Endothelial cell of umbilical vein (primary cell): ENCODE measurements around the gene RPL22L1. TPM values are rescaled to one million over a fixed set of nuclear protein-coding genes. Genes with fewer than 3 reads are reported as not detected.
A peak's percentile ranks its signal among the peaks of the same experiment; 100 is the strongest.

Source experiments
- BruUV-seq: library from RNA; stranded (reverse); fragments of 400-500 nt; replicated peaks from 2 replicates; lab custom pipeline; 2021; lab: Mats Ljungman, UMichigan
- CTCF ChIA-PET: fragments of 300-600, 350-600 bp; sonication (Branson Sonifier 250); formaldehyde crosslinking; loops from one replicate; lab custom pipeline; 2021; ENCODE audit warnings: antibody characterized with exemption, inconsistent platforms; lab: Charles Lee
- POLR2A ChIA-PET: fragments of 300-600, 350-600 bp; sonication (Branson Sonifier 250); formaldehyde crosslinking; loops from one replicate; lab custom pipeline; 2021; ENCODE audit warnings: antibody characterized with exemption, inconsistent platforms; lab: Charles Lee
- DNase-seq: peaks from one replicate; pipeline ENCODE4 v3.0.0-alpha.2; 2011; ENCODE audit warnings: low read depth, low spot score
- FAIRE-seq: peaks from 2 replicates; lab custom pipeline; 2011; peaks lifted over from hg19 to GRCh38; lab: Jason Lieb, UNC
- H2AFZ ChIP-seq: 2 replicates; pipeline ENCODE4 v1.6.0; 2012; ENCODE audit warnings: low read depth, low read length, control low read depth, inconsistent platforms
- H3K27ac ChIP-seq: 2 replicates; pipeline ENCODE4 v1.5.1; 2011; ENCODE audit warnings: low read depth, mild to moderate bottlenecking, control low read depth, low read length, moderate library complexity; ENCODE audit not compliant: insufficient read depth
- H3K27me3 ChIP-seq, 2 experiments: 2 replicates each; pipeline versions ENCODE4 v1.6.0 to v1.6.1; 2011; ENCODE audit warnings: low read length in 2 of 2, mixed read lengths in 1 of 2; ENCODE audit not compliant: control insufficient read depth in 2 of 2, insufficient read depth in 2 of 2
- H3K36me3 ChIP-seq, 2 experiments: 2 replicates in 1 of 2; 3 replicates in 1 of 2; pipeline ENCODE4 v1.5.1; 2011; ENCODE audit warnings: low read length in 2 of 2, mild to moderate bottlenecking in 1 of 2, moderate library complexity in 1 of 2; ENCODE audit not compliant: control insufficient read depth in 2 of 2, insufficient read depth in 2 of 2; ENCODE audit errors: extremely low read depth in 1 of 2
- H3K4me1 ChIP-seq: 3 replicates; pipeline ENCODE4 v1.5.1; 2011; ENCODE audit warnings: mild to moderate bottlenecking, low read length; ENCODE audit not compliant: control insufficient read depth, insufficient read depth; ENCODE audit errors: extremely low read depth
- H3K4me2 ChIP-seq: 2 replicates; pipeline ENCODE4 v1.6.1; 2011; ENCODE audit warnings: low read length, control low read depth, mixed read lengths; ENCODE audit not compliant: insufficient read depth
- H3K4me3 ChIP-seq, 3 experiments: fragments of 200-600 bp in 1 of 3; sonication (generic), shearing (Covaris generic) in 1 of 3; replicated peaks in 1 of 3; 2 replicates each; pipeline ENCODE4 v1.5.1; 2011 to 2016; ENCODE audit warnings: control low read depth in 3 of 3, low read length in 3 of 3, mild to moderate bottlenecking in 2 of 3, inconsistent platforms in 1 of 3, low read depth in 1 of 3, moderate library complexity in 1 of 3; ENCODE audit not compliant: insufficient read depth in 1 of 3
- H3K79me2 ChIP-seq: 2 replicates; pipeline ENCODE4 v1.6.0; 2012; ENCODE audit warnings: low read length, inconsistent platforms; ENCODE audit not compliant: control insufficient read depth, insufficient read depth
- H3K9ac ChIP-seq: replicated peaks from 2 replicates; pipeline ENCODE3; 2011; ENCODE audit warnings: low read length, control low read depth; ENCODE audit not compliant: insufficient read depth; ENCODE audit errors: extremely low read depth
- H3K9me1 ChIP-seq: replicated peaks from 3 replicates; pipeline ENCODE4 v1.6.0; 2011; ENCODE audit warnings: mild to moderate bottlenecking, low read length; ENCODE audit not compliant: control insufficient read depth, insufficient read depth; ENCODE audit errors: extremely low read depth
- H3K9me3 ChIP-seq: replicated peaks from 2 replicates; pipeline ENCODE4 v1.5.1; 2012; ENCODE audit warnings: low read length, inconsistent platforms; ENCODE audit not compliant: control insufficient read depth, insufficient read depth
- H4K20me1 ChIP-seq: replicated peaks from 2 replicates; pipeline ENCODE3; 2011; ENCODE audit warnings: mild to moderate bottlenecking, low read length; ENCODE audit not compliant: control insufficient read depth, insufficient read depth; ENCODE audit errors: extremely low read depth
- JUN ChIP-seq: IDR thresholded peaks from 2 replicates; pipeline ENCODE4 v1.6.1; 2011; ENCODE audit warnings: borderline replicate concordance, low read depth; ENCODE audit not compliant: insufficient read length, insufficient read depth
- POLR2A ChIP-seq: IDR thresholded peaks from 2 replicates; pipeline ENCODE4 v1.6.1; 2012; ENCODE audit warnings: low read depth, mild to moderate bottlenecking, control low read depth, low read length
- POLR2AphosphoS5 ChIP-seq: IDR thresholded peaks from 2 replicates; pipeline ENCODE4 v1.6.1; 2012; ENCODE audit warnings: low read depth, mild to moderate bottlenecking, control low read depth, low read length, moderate library complexity; ENCODE audit not compliant: insufficient read depth
- dilution Hi-C: fragments of 300-500 bp; cut with MboI; formaldehyde crosslinking; loops from one replicate; pipeline ENCODE4 v1.15.0; 2019; ENCODE audit warnings: low sequenced_read_pairs; ENCODE audit not compliant: extremely low pct_ligation_motif_present
- intact Hi-C: fragments of 100-400 bp; cut with micrococcal nuclease; formaldehyde crosslinking; loops from one replicate; pipeline ENCODE4 v1.10.0; 2022
- polyA plus RNA-seq, 4 experiments: library from polyadenylated mRNA; depleted of rRNA in 3 of 4; stranded (reverse) in 3 of 4; unstranded in 1 of 4; fragments of >200 nt; gene quantifications; 2 replicates each; pipeline versions ENCODE4 v1.2.1 to v1.2.3, GENCODE V29; 2011 to 2012; ENCODE audit warnings: missing spikeins in 1 of 4
- total RNA-seq: library from RNA; stranded (reverse); gene quantifications from 2 replicates; pipeline ENCODE4 v1.2.3, GENCODE V29; 2021
- TF ChIP-seq, protein P1 (sequence below): IDR thresholded peaks from 2 replicates; pipeline ENCODE4 v1.6.1; 2011; ENCODE audit not compliant: insufficient read depth, insufficient read length

RPL22L1 gene
- total and polyA plus RNA-seq, 2 donors (not counting 3 experiments of a cell fraction or from before 2014, with no cell fraction given): 65.0 to 176 TPM

DNA sequence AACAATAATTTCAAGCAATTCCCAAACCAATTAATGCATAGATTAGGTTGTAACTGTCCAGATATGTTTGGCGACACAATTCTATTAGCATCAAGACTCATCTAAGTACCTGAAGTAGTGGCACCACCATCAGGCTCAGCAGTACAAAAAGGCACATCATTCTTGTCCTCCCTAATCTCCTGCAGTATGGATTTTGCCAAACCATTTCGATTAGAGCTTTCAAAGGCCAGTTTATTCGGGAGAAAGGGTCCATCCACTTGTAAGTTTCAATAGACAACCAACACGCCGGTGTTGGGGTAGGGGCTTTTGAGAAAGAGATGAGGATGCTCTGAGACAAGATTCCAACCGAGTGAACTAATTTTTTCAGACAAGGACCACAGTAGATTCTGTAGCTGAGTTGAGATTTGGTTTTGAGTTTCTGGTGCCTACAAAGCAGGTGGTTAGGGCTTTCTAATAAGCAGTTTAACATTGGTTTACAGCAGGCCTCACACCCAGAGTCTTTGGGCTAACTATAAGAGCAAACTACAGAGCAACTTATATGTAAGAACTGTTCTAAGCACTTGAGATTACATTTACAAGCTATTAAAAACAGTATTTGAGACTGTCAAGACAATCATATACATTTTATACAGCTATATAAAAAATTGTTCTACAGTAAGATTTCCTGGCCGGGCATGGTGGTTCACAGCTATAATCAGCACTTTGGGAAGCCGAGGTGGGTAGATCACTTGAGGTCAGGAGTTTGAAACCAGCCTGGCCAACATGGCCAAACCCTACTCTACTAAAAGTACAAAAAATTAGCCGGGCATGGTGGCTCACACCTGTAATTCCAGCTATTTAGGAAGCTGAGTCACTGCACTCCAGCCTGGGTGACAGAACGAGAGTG is 4.5 kb downstream of the RPL22L1 start:
- H2AFZ ChIP-seq: no peak overlapping the region
- FAIRE-seq (peak; percentile 46), DNase-seq (no peak)
- H3K9ac ChIP-seq: no peak overlapping the region
- H3K4me1 ChIP-seq: peaks cover 21% of the 10 kb centered on the region
- POLR2A ChIA-PET: interaction anchor here (0.5 kb wide), 1 partner anchor 656 kb away, joined by 5 read pairs; no protein-coding TSS in a partner anchor
- CTCF ChIA-PET: interaction anchor here (0.6 to 1.4 kb wide), 4 partner anchors 9 to 451 kb away, joined by 3 to 7 read pairs (median 4); no protein-coding TSS in a partner anchor
- H3K79me2 ChIP-seq: peaks cover 28% of the 10 kb centered on the region
- peaks cover 13 to 14% of the 10 kb centered on the region in 2 experiments for H3K36me3 ChIP-seq
- intact Hi-C loops (loop anchor here (5.0 kb wide), 1 partner anchor 453 kb away; no protein-coding TSS in a partner anchor), dilution Hi-C loops (no loop called here)
- no peak for TF ChIP-seq JUN
- peak; percentile 91 for TF ChIP-seq POLR2AphosphoS5
- peak; percentile 72 for TF ChIP-seq POLR2A
- TF ChIP-seq, protein P1, sequence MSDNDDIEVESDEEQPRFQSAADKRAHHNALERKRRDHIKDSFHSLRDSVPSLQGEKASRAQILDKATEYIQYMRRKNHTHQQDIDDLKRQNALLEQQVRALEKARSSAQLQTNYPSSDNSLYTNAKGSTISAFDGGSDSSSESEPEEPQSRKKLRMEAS: no peak
- no peaks in the 10 kb centered on the region for H3K9me3 ChIP-seq
- H3K9me1 ChIP-seq: no peaks in the 10 kb centered on the region
- H3K4me2 ChIP-seq: no peak overlapping the region
- H4K20me1 ChIP-seq: no peaks in the 10 kb centered on the region
- H3K27me3 ChIP-seq: no peaks in the 10 kb centered on the region
- no TSS peak for BruUV-seq
- H3K4me3 ChIP-seq: no peak overlapping the region
- H3K27ac ChIP-seq: no peak overlapping the region
